Cardiac fibroblast (primary cell): Measurements from ENCODE around the gene KCNAB1.
A peak's percentile ranks its signal among the peaks of the same experiment; 100 is the strongest.

Source experiments
- DNase-seq, 2 donors: peaks; one replicate each; pipeline versions ENCODE4 v3.0.0 to v3.0.0-alpha.2; 2010; ENCODE audit warnings: low read depth in 2 of 2
- H3K4me3 ChIP-seq, 2 donors: replicated peaks in 1 of 2; 1 replicate in 1 of 2; 2 replicates in 1 of 2; pipeline ENCODE4 v1.5.1; 2011; ENCODE audit warnings: low read depth in 2 of 2, low read length in 2 of 2, mild to moderate bottlenecking in 2 of 2, moderate library complexity in 1 of 2
- TF ChIP-seq, protein P1 (sequence below): IDR thresholded peaks from one replicate; pipeline ENCODE4 v1.5.1; 2011; ENCODE audit warnings: low read depth, mild to moderate bottlenecking, low read length, inconsistent platforms

The KCNAB1 gene

DNA sequence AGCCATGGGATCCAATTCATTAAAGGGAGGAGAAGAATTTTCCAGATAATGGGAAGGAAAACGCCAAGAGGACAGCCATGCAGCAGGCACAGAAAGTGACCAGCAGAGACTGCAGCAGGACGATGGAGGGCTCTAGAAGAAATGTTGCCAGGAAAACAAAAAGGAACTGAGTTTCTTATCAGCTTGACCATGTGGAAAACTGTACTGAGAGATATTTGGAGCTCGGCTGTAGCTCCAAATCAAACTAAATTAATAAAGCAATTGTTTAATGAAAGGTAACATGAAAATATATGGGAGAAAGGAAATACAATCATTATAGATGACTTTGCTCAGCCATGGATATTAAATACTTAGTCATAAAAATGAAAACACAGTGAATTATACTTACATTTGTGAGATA is 370.8 kb downstream of the KCNAB1 start:
- DNase-seq = no peak
- TF ChIP-seq, protein P1, sequence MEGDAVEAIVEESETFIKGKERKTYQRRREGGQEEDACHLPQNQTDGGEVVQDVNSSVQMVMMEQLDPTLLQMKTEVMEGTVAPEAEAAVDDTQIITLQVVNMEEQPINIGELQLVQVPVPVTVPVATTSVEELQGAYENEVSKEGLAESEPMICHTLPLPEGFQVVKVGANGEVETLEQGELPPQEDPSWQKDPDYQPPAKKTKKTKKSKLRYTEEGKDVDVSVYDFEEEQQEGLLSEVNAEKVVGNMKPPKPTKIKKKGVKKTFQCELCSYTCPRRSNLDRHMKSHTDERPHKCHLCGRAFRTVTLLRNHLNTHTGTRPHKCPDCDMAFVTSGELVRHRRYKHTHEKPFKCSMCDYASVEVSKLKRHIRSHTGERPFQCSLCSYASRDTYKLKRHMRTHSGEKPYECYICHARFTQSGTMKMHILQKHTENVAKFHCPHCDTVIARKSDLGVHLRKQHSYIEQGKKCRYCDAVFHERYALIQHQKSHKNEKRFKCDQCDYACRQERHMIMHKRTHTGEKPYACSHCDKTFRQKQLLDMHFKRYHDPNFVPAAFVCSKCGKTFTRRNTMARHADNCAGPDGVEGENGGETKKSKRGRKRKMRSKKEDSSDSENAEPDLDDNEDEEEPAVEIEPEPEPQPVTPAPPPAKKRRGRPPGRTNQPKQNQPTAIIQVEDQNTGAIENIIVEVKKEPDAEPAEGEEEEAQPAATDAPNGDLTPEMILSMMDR = no peak
- H3K4me3 ChIP-seq = no peak overlapping the region

DNA sequence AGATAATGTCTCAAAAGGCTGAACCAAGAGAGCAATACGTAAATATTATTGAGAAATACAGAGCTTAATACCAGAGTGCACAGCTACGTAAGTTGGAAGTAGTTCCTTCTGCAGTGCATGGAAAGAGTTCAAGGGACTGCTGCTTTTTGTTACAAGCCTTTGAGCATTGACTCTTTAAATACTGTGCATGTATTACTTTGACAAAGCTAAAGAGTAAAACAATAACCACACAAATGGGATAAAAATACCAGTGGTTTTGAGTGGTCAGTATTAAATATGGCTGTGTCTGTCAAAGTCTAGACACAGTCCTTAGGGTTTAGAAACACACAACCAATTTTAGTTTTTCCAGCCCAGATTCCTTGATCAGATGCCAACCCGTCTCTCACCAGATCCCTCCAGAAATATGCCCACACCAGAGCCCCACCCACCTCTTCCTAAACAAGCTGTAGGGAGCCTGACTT is 372.5 kb downstream of the KCNAB1 start:
- peak in 1 of 2 donors; percentile 40 for DNase-seq
- H3K4me3 ChIP-seq = no peak overlapping the region
- TF ChIP-seq, protein P1 = no peak

DNA sequence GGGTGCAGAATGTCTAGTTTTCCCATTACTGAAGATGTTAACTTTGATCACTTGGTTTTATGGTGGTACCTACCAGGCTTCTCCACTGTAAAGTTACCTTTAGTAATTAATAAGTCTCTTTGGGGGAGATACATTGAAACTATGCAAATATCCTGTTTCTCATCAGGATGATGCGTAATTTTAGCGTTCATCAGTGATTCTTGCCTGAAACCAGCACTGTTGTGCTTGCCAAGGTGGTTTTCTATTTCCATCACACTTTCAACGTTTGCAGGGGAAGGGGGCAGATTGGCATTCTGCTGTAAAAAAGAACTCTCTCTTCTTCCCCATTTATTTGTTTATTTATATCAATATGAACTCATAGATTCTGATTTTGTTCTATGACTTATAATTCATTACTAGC is 373.5 kb downstream of the KCNAB1 start:
- TF ChIP-seq, protein P1 = no peak
- no peak for DNase-seq
- no peak overlapping the region for H3K4me3 ChIP-seq

DNA sequence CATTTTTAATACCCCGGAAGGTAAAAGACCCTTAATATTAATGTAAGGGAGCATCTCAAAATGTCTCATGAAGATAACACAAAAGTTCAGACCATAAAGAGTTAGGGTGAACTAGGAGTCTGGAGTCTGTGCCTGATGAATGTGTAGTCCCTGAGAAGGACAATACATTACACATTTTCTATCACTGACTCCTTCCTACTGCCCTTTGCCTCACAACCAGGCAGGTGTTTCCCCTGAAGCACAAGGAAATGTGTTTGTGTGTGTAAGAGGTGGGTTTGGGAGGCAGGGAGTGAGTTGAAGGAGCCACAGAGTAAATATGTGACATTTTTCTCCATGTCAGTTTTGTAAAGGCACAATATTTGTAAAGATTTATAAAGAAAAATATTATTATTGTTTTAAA is 375.4 kb downstream of the KCNAB1 start:
- TF ChIP-seq, protein P1 = no peak
- H3K4me3 ChIP-seq = no peak overlapping the region
- DNase-seq = no peak

DNA sequence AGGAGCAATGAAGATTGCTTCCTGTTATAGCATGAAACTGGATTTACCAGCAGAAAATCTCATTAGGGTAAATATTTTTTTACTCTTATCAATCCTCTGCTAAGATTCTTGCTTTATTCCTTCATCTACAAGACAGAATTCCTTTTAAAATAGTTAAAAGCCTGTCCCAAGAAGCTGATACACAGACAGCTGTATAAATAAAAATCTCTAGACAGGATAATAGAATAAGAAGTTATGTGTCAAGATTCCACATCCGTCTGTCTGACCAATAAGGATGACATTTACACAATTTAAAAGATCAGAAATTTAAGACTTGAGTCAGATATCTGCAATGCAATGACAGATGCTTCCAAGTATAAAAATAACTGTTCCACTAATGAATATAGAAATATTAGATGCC is 376.9 kb downstream of the KCNAB1 start:
- peak in 1 of 2 donors; percentile 57 for DNase-seq
- no peak overlapping the region for H3K4me3 ChIP-seq
- TF ChIP-seq, protein P1 = no peak

DNA sequence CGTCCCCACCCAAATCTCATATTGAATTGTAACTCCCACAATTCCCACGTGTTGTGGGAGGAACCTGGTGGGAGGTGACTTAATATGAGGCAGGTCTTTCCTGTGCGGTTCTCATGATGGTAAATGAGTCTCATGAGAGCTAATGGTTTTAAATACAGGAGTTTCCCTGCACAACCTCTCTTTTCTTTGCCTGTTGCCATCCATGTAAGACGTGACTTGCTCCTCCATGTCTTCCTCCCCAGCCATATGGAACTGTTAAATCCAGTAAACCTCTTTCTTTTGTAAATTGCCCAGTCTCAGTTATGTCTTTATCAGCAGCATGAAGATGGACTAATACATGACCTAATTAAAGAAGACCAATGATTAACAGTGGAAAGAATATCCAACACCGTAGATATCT is 377.9 kb downstream of the KCNAB1 start:
- DNase-seq = no peak
- no peak overlapping the region for H3K4me3 ChIP-seq
- TF ChIP-seq, protein P1 = no peak

DNA sequence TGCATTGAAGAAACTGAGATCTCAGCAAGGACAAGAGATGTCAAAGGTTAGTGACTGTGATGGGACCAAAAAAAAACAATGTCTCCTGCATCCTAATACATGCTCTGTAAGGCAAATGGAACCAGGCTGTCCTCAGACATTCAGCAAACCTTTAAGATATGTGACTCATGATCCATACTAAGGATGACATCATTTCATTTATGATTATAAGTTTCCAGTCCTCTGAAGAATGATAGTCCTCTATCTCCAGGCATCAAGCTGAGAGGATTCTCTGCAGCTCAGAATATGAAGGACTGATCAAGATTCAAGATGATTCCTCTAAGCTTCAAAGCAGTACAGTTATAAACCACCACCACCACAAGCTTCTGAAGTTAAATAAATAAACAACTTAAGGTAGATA is 386.9 kb downstream of the KCNAB1 start:
- peak in 1 of 2 donors; percentile 34 for DNase-seq
- TF ChIP-seq, protein P1 = no peak
- H3K4me3 ChIP-seq = no peak overlapping the region
